ENCODE results near the gene MED23.

Gene MED23

DNA sequence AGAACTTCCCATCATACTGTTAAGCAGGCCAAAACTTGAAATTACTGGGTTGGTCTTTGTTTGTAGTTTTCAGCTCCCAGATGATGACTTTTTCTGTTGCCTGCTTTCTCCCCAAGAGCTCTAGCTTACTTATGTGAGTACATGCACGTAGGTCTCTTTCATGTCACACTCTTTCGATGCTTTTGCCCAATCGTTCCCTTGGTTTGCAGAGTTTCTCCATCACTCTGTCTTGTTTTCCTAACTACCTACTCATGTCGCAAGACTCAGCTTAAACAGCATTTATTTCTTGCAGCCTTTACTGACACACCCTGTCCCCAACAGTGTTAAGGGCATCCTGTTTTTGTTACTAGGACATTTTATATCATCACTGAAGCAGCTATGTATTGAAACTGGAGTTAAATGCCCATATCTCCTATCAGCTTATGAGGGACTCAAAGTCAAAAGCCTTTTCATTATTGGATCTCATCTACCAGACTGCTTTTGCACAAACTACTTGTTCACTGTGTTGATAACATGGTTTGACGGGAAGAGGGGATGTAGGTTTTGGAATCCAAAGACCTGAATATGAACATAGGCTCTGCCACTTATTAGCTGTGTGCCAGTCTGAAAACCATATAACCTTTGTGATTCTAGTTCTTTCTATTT is 52.1 kb downstream of the MED23 start:
- Histone ChIP-seq H3K36me3 (replicated peaks) (no peaks in the 10 kb centered on the region), H3K9me3 (no peaks in the 10 kb centered on the region), H3K4me1 (no peaks in the 10 kb centered on the region), H3K4me3 (no peak overlapping the region), H3K27me3 (ENCODE audit: low read depth) (no peaks in the 10 kb centered on the region)
- in situ Hi-C loops (cut with MboI; ENCODE audit: low sequenced_read_pairs): no loop called here
- DNase-seq (ENCODE audit: low spot score in 2 of 2): no peak

GRCh38 chr6:131574686-131575085 is 53.4 kb downstream of the MED23 start:
- in situ Hi-C loops (cut with MboI; ENCODE audit: low sequenced_read_pairs): no loop called here
- H3K4me1 ChIP-seq: no peaks in the 10 kb centered on the region

GRCh38 chr6:131574133-131574532 is 53.9 kb downstream of the MED23 start:
- no peaks in the 10 kb centered on the region for H3K4me1 ChIP-seq
- no peaks in the 10 kb centered on the region for H3K27me3 ChIP-seq (ENCODE audit: low read depth)
- in situ Hi-C loops (cut with MboI; ENCODE audit: low sequenced_read_pairs): no loop called here
- no peak for DNase-seq (ENCODE audit: low spot score in 2 of 2)
- no peaks in the 10 kb centered on the region for H3K36me3 ChIP-seq (replicated peaks)
- no peaks in the 10 kb centered on the region for H3K9me3 ChIP-seq
- H3K4me3 ChIP-seq: no peak overlapping the region

More at GRCh38 chr6:131574686-131575085, 53.4 kb downstream of the MED23 start:
- Histone ChIP-seq H3K27me3 (ENCODE audit: low read depth) (no peaks in the 10 kb centered on the region), H3K9me3 (no peaks in the 10 kb centered on the region), H3K4me3 (no peak overlapping the region), H3K36me3 (replicated peaks) (no peaks in the 10 kb centered on the region)
- DNase-seq (ENCODE audit: low spot score in 2 of 2): no peak

DNA sequence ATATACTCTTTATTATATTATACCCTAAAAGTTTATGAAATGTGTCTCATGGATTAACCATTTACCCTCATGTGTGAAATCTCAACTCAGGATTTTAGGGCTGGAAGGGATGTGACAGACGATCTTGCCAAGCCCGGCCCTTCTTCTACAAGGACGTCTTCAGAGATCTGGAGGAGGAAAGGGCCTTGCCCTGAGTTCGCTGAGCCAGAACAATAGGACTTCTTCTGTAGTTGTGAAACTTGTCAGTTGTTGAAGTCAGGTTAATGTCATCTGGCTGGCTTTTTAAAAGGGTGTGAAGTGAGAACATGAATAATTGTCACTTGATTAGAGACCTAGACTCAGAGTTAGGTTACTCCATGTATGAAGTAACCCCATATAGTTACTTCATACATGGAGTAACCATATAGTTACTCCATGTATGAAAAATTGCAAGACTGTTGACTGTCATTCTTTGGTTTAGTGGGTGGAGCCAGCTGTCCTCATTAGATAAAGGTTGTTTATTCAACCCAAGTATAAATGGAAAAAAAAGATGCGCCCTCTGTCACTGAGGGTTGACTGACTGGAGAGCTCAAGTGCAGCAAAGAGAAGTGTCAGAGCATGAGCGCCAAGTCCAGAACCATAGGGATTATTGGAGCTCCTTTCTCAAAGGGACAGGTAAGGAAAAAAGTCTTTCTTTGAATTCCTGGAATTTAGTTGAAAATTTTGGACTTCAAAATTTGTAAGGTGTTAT is 55.2 kb downstream of the MED23 start, which contains the start of gene ARG1:
Gene ARG1, plus strand, starts transcription at position 541 of the 730 bp plus-strand sequence. Its CDS starts 57 bp downstream, at position 598.
- in situ Hi-C loops (cut with MboI; ENCODE audit: low sequenced_read_pairs): no loop called here
- no peak within 1 kb of the TSS for H3K4me3 ChIP-seq
- no peaks in the 10 kb centered on the region for H3K4me1 ChIP-seq
- H3K36me3 ChIP-seq (replicated peaks): no peaks in the 10 kb centered on the region
- H3K27me3 ChIP-seq (ENCODE audit: low read depth): no peaks in the 10 kb centered on the region
- no peaks in the 10 kb centered on the region for H3K9me3 ChIP-seq
- no peak for DNase-seq (ENCODE audit: low spot score in 2 of 2)

GRCh38 chr6:131568726-131569125 is 59.3 kb downstream of the MED23 start:
- Histone ChIP-seq H3K27me3 (ENCODE audit: low read depth) (no peaks in the 10 kb centered on the region), H3K36me3 (replicated peaks) (no peaks in the 10 kb centered on the region), H3K4me3 (no peak overlapping the region), H3K9me3 (no peaks in the 10 kb centered on the region), H3K4me1 (no peaks in the 10 kb centered on the region)
- in situ Hi-C loops (cut with MboI; ENCODE audit: low sequenced_read_pairs): no loop called here
- DNase-seq (ENCODE audit: low spot score in 2 of 2): no peak

DNA sequence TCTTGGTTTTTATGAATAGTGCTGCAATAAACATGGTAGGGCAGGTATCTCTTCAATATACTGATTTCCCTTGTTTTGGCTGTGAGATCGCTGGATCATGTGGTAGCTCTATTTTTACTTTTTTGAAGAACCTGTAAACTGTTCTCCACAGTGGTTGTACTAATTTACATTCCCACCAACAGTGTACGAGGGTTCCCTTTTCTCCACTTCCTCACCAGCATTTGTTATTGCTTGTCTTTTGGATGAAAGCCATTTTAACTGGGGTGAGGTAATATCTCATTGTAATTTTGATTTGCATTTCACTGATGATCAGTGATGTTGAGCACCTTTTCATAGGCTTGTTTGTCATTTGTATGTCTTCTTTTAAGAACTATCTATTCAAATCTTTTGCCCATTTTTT is 63.0 kb downstream of the MED23 start:
- no peaks in the 10 kb centered on the region for H3K4me1 ChIP-seq
- H3K4me3 ChIP-seq: no peak overlapping the region
- H3K36me3 ChIP-seq (replicated peaks): no peaks in the 10 kb centered on the region
- no peak for DNase-seq (ENCODE audit: low spot score in 2 of 2)
- no peaks in the 10 kb centered on the region for H3K9me3 ChIP-seq
- in situ Hi-C loops (cut with MboI; ENCODE audit: low sequenced_read_pairs): no loop called here
- no peaks in the 10 kb centered on the region for H3K27me3 ChIP-seq (ENCODE audit: low read depth)

DNA sequence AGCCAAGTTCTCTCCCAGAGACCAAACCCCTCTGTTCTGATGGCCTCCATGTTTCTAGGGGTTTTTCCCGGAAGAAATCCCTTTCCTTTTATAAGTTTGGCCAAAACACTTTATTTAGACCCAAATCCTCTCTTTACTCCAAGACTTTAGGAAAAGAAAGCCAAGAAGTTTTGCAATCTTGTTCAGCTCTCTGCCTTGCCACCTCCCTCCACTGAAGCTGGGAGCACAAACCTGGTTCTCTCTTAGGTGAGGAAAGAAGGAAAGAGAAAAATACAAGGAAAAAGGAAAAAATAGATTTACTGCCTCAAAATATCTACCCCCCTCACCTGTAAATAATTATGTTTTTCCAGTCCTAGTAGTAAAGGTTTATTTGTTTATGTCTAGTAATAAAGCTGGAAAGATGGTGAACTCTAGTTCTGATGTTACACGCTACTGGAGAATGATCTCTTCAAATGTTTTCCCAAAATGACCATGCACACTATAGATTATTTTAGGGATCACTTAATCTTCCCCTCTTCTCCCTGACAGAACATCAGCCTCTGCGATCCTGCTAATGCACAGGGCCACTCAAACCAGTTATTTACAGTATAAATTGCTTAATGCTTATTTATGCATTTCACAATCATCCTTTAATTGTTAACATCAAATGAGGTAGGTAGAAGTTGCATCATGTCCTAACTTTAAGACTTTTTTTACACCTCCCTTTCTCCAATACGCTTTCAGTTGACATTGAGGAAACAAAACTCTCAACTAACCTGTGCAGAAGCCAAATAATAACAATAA is 65.9 kb downstream of the MED23 start:
- Histone ChIP-seq H3K4me1 (no peaks in the 10 kb centered on the region), H3K36me3 (replicated peaks) (no peaks in the 10 kb centered on the region), H3K27me3 (ENCODE audit: low read depth) (no peaks in the 10 kb centered on the region), H3K4me3 (no peak overlapping the region), H3K9me3 (no peaks in the 10 kb centered on the region)
- DNase-seq (ENCODE audit: low spot score in 2 of 2): no peak
- in situ Hi-C loops (cut with MboI; ENCODE audit: low sequenced_read_pairs): no loop called here

DNA sequence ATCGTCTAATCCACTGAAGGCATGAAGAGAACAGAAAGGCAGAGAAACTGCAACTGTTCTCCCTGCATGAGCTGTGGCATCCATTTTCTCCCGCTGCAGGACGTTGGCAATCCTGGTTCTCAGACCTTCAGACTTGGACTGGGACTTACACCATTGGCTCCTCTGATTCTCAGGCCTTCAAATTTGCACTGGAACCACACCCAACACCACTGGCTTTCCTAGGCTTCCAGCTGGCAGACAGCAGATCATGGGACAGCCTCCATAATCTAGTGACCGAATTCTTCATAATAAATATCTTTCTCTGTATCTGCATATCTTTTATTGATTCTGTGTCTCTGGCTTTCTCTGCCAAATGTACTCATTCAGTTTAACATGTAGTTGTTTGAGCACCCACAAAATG is 69.1 kb downstream of the MED23 start:
- Histone ChIP-seq H3K27me3 (ENCODE audit: low read depth) (no peaks in the 10 kb centered on the region), H3K4me1 (no peaks in the 10 kb centered on the region), H3K9me3 (no peaks in the 10 kb centered on the region), H3K36me3 (replicated peaks) (no peaks in the 10 kb centered on the region), H3K4me3 (no peak overlapping the region)
- no peak for DNase-seq (ENCODE audit: low spot score in 2 of 2)
- in situ Hi-C loops (cut with MboI; ENCODE audit: low sequenced_read_pairs): no loop called here

DNA sequence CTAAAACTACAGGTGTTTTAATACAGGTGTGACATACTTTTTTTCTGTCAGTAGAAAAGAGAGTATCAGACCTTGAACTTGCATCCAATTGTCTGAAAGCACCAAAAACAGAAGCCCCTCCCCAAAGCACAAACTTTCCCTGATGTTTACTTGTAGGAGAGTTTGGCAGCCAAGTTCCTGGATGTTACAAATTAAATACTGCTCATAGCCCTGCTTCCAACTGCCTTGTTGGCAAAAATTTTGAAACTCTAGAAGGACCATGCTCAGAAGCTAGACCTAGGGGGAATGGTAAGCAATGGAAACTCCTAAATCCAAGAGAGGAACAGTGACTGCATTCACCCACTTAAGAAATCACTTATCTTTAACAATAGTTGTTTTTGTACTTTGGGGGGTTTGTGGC is 72.0 kb downstream of the MED23 start:
- H3K4me1 ChIP-seq: no peaks in the 10 kb centered on the region
- no peak for DNase-seq (ENCODE audit: low spot score in 2 of 2)
- no peaks in the 10 kb centered on the region for H3K9me3 ChIP-seq
- no peaks in the 10 kb centered on the region for H3K27me3 ChIP-seq (ENCODE audit: low read depth)
- no peaks in the 10 kb centered on the region for H3K36me3 ChIP-seq (replicated peaks)
- in situ Hi-C loops (cut with MboI; ENCODE audit: low sequenced_read_pairs): no loop called here
- H3K4me3 ChIP-seq: no peak overlapping the region

- no peak overlapping the region for H3K4me3 ChIP-seq
- no peaks in the 10 kb centered on the region for H3K36me3 ChIP-seq (replicated peaks)
- H3K9me3 ChIP-seq: no peaks in the 10 kb centered on the region
- no peaks in the 10 kb centered on the region for H3K27me3 ChIP-seq (ENCODE audit: low read depth)
- no peak for DNase-seq (ENCODE audit: low spot score in 2 of 2)
- H3K4me1 ChIP-seq: no peaks in the 10 kb centered on the region
- in situ Hi-C loops (cut with MboI; ENCODE audit: low sequenced_read_pairs): no loop called here
These were observed 75.5 kb downstream of the MED23 start for GRCh38 chr6:131552572-131552971.

- DNase-seq (ENCODE audit: low spot score in 2 of 2): no peak
- no peaks in the 10 kb centered on the region for H3K9me3 ChIP-seq
- no peaks in the 10 kb centered on the region for H3K4me1 ChIP-seq
- H3K27me3 ChIP-seq (ENCODE audit: low read depth): no peaks in the 10 kb centered on the region
- in situ Hi-C loops (cut with MboI; ENCODE audit: low sequenced_read_pairs): no loop called here
- no peak overlapping the region for H3K4me3 ChIP-seq
- H3K36me3 ChIP-seq (replicated peaks): no peaks in the 10 kb centered on the region
These were observed 76.1 kb downstream of the MED23 start for GRCh38 chr6:131551902-131552301.

DNA sequence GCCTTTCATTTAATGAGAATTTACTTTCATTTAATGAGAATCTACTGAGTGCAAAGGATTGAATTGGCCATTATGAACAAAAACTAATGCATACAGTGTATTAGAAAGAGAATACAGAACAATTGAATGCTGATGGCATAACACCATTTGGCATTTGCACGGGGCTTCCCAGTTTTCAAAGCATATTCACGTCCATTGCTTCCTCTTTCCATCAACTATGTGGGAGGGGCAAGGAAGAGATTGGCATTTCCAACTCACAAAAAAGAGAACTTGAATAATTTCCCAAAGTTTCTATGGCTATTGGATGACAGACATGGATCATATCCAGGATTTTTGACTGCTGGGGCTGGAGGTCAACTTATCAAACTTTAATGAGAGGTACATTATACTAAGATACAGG is 78.2 kb downstream of the MED23 start:
- no peak for DNase-seq (ENCODE audit: low spot score in 2 of 2)
- Histone ChIP-seq H3K27me3 (ENCODE audit: low read depth) (0 out of 2 replicates have a peak, but pooled peaks cover 2% of the 10 kb centered on the region), H3K9me3 (no peaks in the 10 kb centered on the region; the same call in 1 of the 2 replicates), H3K4me3 (no peak overlapping the region), H3K36me3 (replicated peaks) (no peaks in the 10 kb centered on the region), H3K4me1 (no peaks in the 10 kb centered on the region)
- in situ Hi-C loops (cut with MboI; ENCODE audit: low sequenced_read_pairs): no loop called here

DNA sequence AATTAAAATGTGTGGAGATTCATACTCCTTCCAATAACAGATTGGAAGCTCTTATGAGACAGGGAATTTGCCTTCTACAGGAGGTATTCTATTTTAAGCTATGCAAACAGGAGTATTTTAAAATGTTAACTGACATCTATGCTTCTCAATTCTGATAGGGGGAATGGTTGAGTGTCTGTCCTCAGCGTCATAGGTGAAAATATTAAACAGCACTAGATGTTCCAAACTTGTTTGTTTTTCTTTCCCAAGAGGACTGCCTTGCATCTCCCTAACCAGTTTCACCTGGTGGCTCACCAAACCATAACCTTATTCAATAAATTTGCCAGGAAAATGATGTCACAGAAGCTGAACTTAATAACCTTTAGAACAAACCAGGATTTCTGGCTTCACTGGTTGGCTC is 79.6 kb downstream of the MED23 start:
- no peak for DNase-seq (ENCODE audit: low spot score in 2 of 2)
- Histone ChIP-seq H3K36me3 (replicated peaks) (no peaks in the 10 kb centered on the region), H3K9me3 (no peaks in the 10 kb centered on the region; the same call in 1 of the 2 replicates), H3K4me1 (no peaks in the 10 kb centered on the region), H3K27me3 (ENCODE audit: low read depth) (0 out of 2 replicates have a peak, but pooled peaks cover 2% of the 10 kb centered on the region), H3K4me3 (no peak overlapping the region)
- in situ Hi-C loops (cut with MboI; ENCODE audit: low sequenced_read_pairs): no loop called here

DNA sequence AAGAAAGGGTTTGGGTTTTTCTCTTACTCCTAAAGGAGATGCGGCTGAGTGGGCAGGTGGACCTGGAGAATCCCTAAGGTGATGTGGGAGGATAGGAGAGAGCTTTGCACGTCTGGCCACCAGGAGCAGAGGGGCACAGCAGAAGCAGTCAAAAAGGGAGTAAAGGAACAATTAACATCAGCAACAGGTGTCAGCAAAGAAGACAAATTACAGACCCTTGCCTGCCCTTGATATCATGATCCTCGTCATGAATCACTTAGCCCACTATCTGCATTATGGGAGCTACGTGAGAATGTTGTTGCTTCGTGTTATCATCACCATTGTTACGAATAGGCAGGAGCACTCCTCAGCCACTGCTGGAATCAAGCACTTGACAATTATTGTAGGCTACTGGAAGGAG is 80.6 kb downstream of the MED23 start:
- 0 out of 2 replicates have a peak, but pooled peaks cover 2% of the 10 kb centered on the region for H3K27me3 ChIP-seq (ENCODE audit: low read depth)
- H3K4me3 ChIP-seq: no peak overlapping the region
- H3K4me1 ChIP-seq: no peaks in the 10 kb centered on the region
- DNase-seq (ENCODE audit: low spot score in 2 of 2): no peak
- in situ Hi-C loops (cut with MboI; ENCODE audit: low sequenced_read_pairs): no loop called here
- H3K36me3 ChIP-seq (replicated peaks): no peaks in the 10 kb centered on the region
- no peaks in the 10 kb centered on the region; the same call in 1 of the 2 replicates for H3K9me3 ChIP-seq

Data from HAP-1 (cell line).